Neural cell (in vitro differentiated cells): Measurements from ENCODE around the gene CLPSL2. TPM values are rescaled to one million over a fixed set of nuclear protein-coding genes. Genes with fewer than 3 reads are reported as not detected.

Source experiments
- H2AFZ ChIP-seq: fragments of 200-600, 300-800 bp; sonication (generic), shearing (Covaris generic); 2 replicates; pipeline ENCODE4 v1.6.0; 2014; ENCODE audit warnings: low read depth, mild to moderate bottlenecking, antibody characterized with exemption, low read length, moderate library complexity
- H3F3A ChIP-seq: fragments of 200-600 bp; shearing (Covaris generic); 2 replicates; pipeline ENCODE4 v1.6.1; 2016; ENCODE audit warnings: mild to moderate bottlenecking, moderate library complexity, mixed read lengths, antibody characterized with exemption, low read length; ENCODE audit not compliant: insufficient read depth, poor library complexity, severe bottlenecking
- H3K27ac ChIP-seq: fragments of 200-600, 300-800 bp; sonication (generic), shearing (Covaris generic); 2 replicates; pipeline ENCODE4 v1.5.1; 2014; ENCODE audit warnings: mild to moderate bottlenecking, low read length, moderate library complexity
- H3K27me3 ChIP-seq: fragments of 300-800, 200-600 bp; sonication (generic), shearing (Covaris generic); 2 replicates; pipeline ENCODE4 v1.6.0; 2014; ENCODE audit warnings: mild to moderate bottlenecking, low read depth, low read length, moderate library complexity; ENCODE audit not compliant: insufficient read depth
- H3K36me3 ChIP-seq: fragments of 300-800, 200-600 bp; sonication (generic), shearing (Covaris generic); 2 replicates; pipeline ENCODE4 v1.5.1; 2014; ENCODE audit warnings: mild to moderate bottlenecking, antibody characterized with exemption, low read length, moderate library complexity; ENCODE audit not compliant: insufficient read depth
- H3K4me2 ChIP-seq: fragments of 300-800, 200-600 bp; sonication (generic), shearing (Covaris generic); 2 replicates; pipeline ENCODE4 v1.6.0; 2014; ENCODE audit warnings: mild to moderate bottlenecking, low read length
- H3K4me3 ChIP-seq: fragments of 300-800, 200-600 bp; sonication (generic), shearing (Covaris generic); 2 replicates; pipeline ENCODE4 v1.5.1; 2014; ENCODE audit warnings: mild to moderate bottlenecking, low read length, moderate library complexity
- H3K79me2 ChIP-seq: fragments of 200-600 bp; shearing (Covaris generic); replicated peaks from 2 replicates; pipeline ENCODE4 v1.6.0; 2014; ENCODE audit warnings: mild to moderate bottlenecking, low read length, moderate library complexity; ENCODE audit not compliant: insufficient read depth
- H3K9ac ChIP-seq: fragments of 300-800, 200-600 bp; sonication (generic), shearing (Covaris generic); 2 replicates; pipeline ENCODE4 v1.6.1; 2016; ENCODE audit warnings: mild to moderate bottlenecking, low read length, mixed read lengths
- H3K9me2 ChIP-seq: fragments of 200-600 bp; shearing (Covaris generic); 2 replicates; pipeline ENCODE4 v1.6.1; 2016; ENCODE audit warnings: mild to moderate bottlenecking, low read length, mixed read lengths; ENCODE audit not compliant: insufficient read depth
- H3K9me3 ChIP-seq: fragments of 200-600, 300-800 bp; sonication (generic), shearing (Covaris generic); 2 replicates; pipeline ENCODE4 v1.6.1; 2016; ENCODE audit warnings: mild to moderate bottlenecking, mixed run types, low read length, moderate library complexity, mixed read lengths
- H4K20me1 ChIP-seq: fragments of 200-600 bp; shearing (Covaris generic); 2 replicates; pipeline ENCODE4 v1.6.1; 2016; ENCODE audit warnings: mild to moderate bottlenecking, mixed run types; ENCODE audit not compliant: insufficient read depth
- EP300 ChIP-seq: fragments of 450-650 bp; conservative IDR thresholded peaks from 2 replicates; pipeline ENCODE4 v1.6.1; 2014; ENCODE audit warnings: antibody characterized with exemption, mild to moderate bottlenecking, moderate library complexity; ENCODE audit not compliant: poor library complexity, severe bottlenecking
- EZH2 ChIP-seq: fragments of 200-600, 300-800 bp; shearing (Covaris generic), sonication (generic); IDR thresholded peaks from 2 replicates; pipeline ENCODE4 v1.6.1; 2014; ENCODE audit warnings: antibody characterized with exemption, low read length, borderline replicate concordance, mild to moderate bottlenecking; ENCODE audit not compliant: insufficient read depth, poor library complexity, severe bottlenecking
- MXI1 ChIP-seq: fragments of 450-650 bp; conservative IDR thresholded peaks from 2 replicates; pipeline ENCODE4 v1.6.1; 2014; ENCODE audit warnings: antibody characterized with exemption, mild to moderate bottlenecking; ENCODE audit not compliant: poor library complexity, severe bottlenecking
- POLR2AphosphoS5 ChIP-seq: IDR thresholded peaks from 2 replicates; pipeline ENCODE4 v1.6.1; 2012
- RAD21 ChIP-seq: fragments of 450-650 bp; conservative IDR thresholded peaks from 2 replicates; pipeline ENCODE4 v1.6.1; 2014; ENCODE audit warnings: antibody characterized with exemption, mild to moderate bottlenecking, moderate library complexity
- SMC3 ChIP-seq: fragments of 450-650 bp; conservative IDR thresholded peaks from 2 replicates; pipeline ENCODE4 v1.6.1; 2014; ENCODE audit warnings: antibody characterized with exemption, mild to moderate bottlenecking, moderate library complexity; ENCODE audit not compliant: poor library complexity
- TAF1 ChIP-seq: IDR thresholded peaks from 2 replicates; pipeline ENCODE4 v1.6.1; 2012; ENCODE audit warnings: low read depth
- polyA plus RNA-seq: library from polyadenylated mRNA; depleted of rRNA; stranded (reverse); fragments of >200 nt; gene quantifications from 2 replicates; pipeline ENCODE4 v1.2.3, GENCODE V29; 2014
- TF ChIP-seq, protein P1 (sequence below): fragments of 450-650 bp; IDR thresholded peaks from 2 replicates; pipeline ENCODE4 v1.5.1; 2014; ENCODE audit warnings: antibody characterized with exemption, mild to moderate bottlenecking, moderate library complexity; ENCODE audit not compliant: poor library complexity, severe bottlenecking
- TF ChIP-seq, protein P2 (sequence below): IDR thresholded peaks from 2 replicates; pipeline ENCODE4 v1.6.1; 2012; ENCODE audit warnings: borderline replicate concordance

CLPSL2 gene
- polyA plus RNA-seq, 1 donor from 2014 or later: not detected

DNA sequence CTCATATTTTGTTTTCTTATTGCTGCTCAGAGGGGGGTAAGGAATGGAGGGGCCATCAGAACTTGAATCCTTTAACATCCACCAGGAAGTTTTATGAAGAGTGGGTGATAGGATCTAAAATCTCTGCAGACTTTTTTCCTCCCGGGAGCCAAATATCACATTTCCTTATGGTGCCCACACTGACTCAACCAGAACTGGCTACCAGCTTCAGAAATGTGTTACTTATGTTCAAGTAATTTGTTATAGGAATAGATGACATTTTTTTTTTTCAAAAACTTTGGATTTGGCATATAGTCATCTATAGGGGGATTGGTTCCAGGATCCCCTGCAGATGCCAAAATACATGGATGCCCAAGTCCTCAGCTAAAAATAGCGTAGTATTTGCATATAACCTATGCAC lies 47.2 kb downstream of the CLPSL2 start:
- Histone ChIP-seq H3K9me2 (no peaks in the 10 kb centered on the region), H3F3A (no peaks in the 10 kb centered on the region), H3K27ac (no peak overlapping the region), H3K79me2 (no peaks in the 10 kb centered on the region), H2AFZ (no peak overlapping the region), H4K20me1 (no peaks in the 10 kb centered on the region), H3K4me2 (no peak overlapping the region), H3K27me3 (no peaks in the 10 kb centered on the region), H3K9me3 (no peaks in the 10 kb centered on the region), H3K9ac (no peak overlapping the region), H3K36me3 (no peaks in the 10 kb centered on the region), H3K4me3 (no peak overlapping the region)
- no peak for TF ChIP-seq RAD21
- no peak for TF ChIP-seq MXI1
- no peak for TF ChIP-seq EZH2
- TF ChIP-seq POLR2AphosphoS5: no peak
- TF ChIP-seq, protein P1, sequence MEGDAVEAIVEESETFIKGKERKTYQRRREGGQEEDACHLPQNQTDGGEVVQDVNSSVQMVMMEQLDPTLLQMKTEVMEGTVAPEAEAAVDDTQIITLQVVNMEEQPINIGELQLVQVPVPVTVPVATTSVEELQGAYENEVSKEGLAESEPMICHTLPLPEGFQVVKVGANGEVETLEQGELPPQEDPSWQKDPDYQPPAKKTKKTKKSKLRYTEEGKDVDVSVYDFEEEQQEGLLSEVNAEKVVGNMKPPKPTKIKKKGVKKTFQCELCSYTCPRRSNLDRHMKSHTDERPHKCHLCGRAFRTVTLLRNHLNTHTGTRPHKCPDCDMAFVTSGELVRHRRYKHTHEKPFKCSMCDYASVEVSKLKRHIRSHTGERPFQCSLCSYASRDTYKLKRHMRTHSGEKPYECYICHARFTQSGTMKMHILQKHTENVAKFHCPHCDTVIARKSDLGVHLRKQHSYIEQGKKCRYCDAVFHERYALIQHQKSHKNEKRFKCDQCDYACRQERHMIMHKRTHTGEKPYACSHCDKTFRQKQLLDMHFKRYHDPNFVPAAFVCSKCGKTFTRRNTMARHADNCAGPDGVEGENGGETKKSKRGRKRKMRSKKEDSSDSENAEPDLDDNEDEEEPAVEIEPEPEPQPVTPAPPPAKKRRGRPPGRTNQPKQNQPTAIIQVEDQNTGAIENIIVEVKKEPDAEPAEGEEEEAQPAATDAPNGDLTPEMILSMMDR: no peak
- no peak for TF ChIP-seq TAF1
- TF ChIP-seq, protein P2, sequence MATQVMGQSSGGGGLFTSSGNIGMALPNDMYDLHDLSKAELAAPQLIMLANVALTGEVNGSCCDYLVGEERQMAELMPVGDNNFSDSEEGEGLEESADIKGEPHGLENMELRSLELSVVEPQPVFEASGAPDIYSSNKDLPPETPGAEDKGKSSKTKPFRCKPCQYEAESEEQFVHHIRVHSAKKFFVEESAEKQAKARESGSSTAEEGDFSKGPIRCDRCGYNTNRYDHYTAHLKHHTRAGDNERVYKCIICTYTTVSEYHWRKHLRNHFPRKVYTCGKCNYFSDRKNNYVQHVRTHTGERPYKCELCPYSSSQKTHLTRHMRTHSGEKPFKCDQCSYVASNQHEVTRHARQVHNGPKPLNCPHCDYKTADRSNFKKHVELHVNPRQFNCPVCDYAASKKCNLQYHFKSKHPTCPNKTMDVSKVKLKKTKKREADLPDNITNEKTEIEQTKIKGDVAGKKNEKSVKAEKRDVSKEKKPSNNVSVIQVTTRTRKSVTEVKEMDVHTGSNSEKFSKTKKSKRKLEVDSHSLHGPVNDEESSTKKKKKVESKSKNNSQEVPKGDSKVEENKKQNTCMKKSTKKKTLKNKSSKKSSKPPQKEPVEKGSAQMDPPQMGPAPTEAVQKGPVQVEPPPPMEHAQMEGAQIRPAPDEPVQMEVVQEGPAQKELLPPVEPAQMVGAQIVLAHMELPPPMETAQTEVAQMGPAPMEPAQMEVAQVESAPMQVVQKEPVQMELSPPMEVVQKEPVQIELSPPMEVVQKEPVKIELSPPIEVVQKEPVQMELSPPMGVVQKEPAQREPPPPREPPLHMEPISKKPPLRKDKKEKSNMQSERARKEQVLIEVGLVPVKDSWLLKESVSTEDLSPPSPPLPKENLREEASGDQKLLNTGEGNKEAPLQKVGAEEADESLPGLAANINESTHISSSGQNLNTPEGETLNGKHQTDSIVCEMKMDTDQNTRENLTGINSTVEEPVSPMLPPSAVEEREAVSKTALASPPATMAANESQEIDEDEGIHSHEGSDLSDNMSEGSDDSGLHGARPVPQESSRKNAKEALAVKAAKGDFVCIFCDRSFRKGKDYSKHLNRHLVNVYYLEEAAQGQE: no peak
- TF ChIP-seq SMC3: no peak
- TF ChIP-seq EP300: no peak

DNA sequence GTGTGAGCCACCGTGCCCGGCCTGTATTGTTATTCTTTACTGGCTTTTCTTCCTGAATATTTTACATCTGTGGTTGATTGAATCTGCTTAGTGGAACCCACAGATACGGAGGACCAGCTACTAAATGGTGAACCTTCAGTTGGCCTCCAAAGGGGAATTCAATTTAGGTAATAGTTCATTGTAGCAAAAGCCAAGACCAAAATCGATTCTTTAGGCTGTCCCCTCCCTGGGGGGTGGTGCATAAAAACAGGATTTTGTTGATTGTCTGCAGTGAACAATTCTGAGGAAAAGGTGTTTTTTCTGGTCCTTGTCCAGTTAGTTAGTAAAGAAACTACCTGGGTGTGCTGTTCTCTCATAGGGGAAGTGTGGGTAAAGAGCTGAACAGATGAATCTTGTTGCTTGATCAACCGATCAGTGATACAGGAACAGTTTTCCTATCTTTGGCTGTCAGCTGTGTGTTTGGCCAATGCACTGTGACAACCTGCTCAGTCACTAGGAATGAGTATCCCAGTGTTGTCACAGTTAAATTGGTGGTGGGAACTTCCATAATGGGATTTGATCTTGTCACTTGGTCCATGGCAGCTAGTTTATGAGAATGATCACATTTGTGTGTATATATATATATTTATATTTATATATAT lies 48.3 kb downstream of the CLPSL2 start:
- H3K27me3 ChIP-seq: no peaks in the 10 kb centered on the region
- no peak overlapping the region for H3K4me2 ChIP-seq
- H3K27ac ChIP-seq: no peak overlapping the region
- no peaks in the 10 kb centered on the region for H3K9me3 ChIP-seq
- H2AFZ ChIP-seq: no peak overlapping the region
- no peaks in the 10 kb centered on the region for H3K36me3 ChIP-seq
- H3K9me2 ChIP-seq: no peaks in the 10 kb centered on the region
- no peak overlapping the region for H3K9ac ChIP-seq
- H3F3A ChIP-seq: no peaks in the 10 kb centered on the region
- no peaks in the 10 kb centered on the region for H4K20me1 ChIP-seq
- no peak overlapping the region for H3K4me3 ChIP-seq
- no peaks in the 10 kb centered on the region for H3K79me2 ChIP-seq
- TF ChIP-seq EP300 (no peak), TAF1 (no peak), MXI1 (no peak), EZH2 (no peak), RAD21 (no peak), SMC3 (no peak), POLR2AphosphoS5 (no peak)
- TF ChIP-seq, protein P1: no peak
- TF ChIP-seq, protein P2: no peak
